Sciatic nerve (tissue), 2 donors: ENCODE data around the gene EXD3. TPM values are rescaled to one million over a fixed set of nuclear protein-coding genes. Genes with fewer than 3 reads are reported as not detected.
"Not testable (repeated sequence)": the region's sequence is repeated elsewhere in the genome, so short reads cannot be mapped to it uniquely, and the experiment has no call there.

Source experiments
- ATAC-seq: fragments of 200-7000 bp; cut with Tn5 transposase; one replicate; pipeline ENCODE4 v1.9.1; 2020; ENCODE audit warnings: mild to moderate bottlenecking, moderate library complexity
- DNase-seq: peaks from one replicate; pipeline ENCODE4 v3.0.0-alpha.2; 2020; ENCODE audit warnings: low spot score
- intact Hi-C: fragments of 100-400 bp; cut with DNase I; formaldehyde crosslinking; loops from one replicate; pipeline ENCODE4 v1.14.2; 2022
- total RNA-seq: library from RNA; stranded (reverse); fragmentation: NEBNext Ultra II Directional; extraction: Animal tissue kit (Norgen Biotek cat#: 25700); gene quantifications from one replicate; pipeline ENCODE4 v1.2.1, GENCODE V29; 2021
- donor health status: DM: no; HTN: no; CAD: no.
- donor health status: DM: no; HTN: no; CAD: no.

The EXD3 gene
- total RNA-seq, 1 donor from 2014 or later: 48.1 TPM

DNA sequence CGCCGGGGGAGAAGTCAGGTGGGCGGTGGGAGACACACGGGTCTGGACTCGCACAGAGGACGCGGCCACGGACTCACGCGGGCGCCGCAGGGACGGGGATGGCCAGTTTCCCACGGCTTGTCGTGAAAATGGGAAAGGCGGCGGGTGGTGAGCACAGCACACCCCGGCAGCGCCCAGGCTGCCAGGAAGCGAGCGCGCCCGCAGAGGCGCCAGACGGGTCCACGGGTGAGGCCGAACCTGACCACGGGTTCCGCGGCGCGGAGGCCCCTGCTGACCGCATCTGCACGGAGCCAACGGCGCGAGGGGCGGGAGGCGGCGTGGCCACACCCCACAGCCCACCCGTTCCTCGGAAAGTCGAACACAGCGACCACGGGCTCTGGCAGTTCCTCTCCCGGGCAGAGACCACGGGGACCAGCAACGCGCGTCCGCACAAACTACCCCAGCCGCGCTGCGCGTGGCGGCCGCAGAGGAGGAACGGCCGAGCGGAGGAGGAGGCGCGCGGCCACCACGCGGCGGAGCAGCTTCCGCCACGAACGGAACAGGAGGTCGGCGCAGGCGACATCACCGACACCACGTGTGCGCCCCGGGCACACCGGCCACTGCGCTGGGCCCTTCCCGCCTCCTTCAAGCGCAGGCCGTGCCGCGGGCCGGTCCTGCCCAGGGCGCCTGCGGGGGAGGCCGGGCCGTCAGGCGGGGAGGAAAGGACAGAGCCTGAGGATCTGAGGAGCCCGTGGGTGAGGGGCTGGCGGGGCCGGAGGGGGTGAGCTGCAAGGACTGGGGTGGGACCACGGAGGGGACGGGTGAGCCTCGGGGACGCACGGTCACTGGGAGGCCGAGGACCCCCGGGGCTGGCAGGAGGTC, 5.6 kb downstream of the EXD3 start:
- ATAC-seq (peak; percentile 49), DNase-seq (no peak)
- intact Hi-C loops: no loop called here

DNA sequence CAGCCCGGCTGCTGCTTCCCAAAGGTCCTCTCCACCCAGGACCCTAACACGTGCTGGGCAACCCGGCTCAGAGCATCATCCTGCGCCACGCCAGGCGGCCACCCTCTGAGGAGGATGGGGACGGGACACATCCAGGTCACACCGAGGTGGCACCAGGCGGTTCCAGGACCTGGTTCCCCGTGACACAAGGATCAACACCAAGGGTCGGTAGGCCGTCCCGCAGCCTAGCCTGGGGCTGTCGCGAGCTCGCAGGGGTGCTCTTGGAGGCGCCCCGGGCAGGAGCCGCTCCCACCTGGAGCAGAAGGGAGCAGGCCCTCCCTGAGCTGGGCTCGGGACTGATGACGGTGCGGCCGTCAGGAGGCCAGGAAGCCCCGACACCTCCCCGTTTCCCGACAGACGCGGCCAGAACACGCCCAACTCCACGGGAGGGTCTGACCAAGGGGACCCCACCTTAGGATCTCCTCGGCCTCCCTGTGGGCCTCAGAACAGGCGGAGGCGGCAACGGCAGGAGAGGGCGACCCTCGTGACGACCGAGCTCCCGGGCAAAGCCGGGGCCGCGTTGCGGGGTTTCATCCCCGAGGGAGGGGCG, 6.3 kb downstream of the EXD3 start:
- intact Hi-C loops: no loop called here
- no peak for DNase-seq
- ATAC-seq: no peak

GRCh38 chr9:137416006-137416562, 6.9 kb downstream of the EXD3 start:
- intact Hi-C loops: no loop called here
- ATAC-seq (no peak), DNase-seq (no peak)

- ATAC-seq (no peak), DNase-seq (no peak)
- intact Hi-C loops: no loop called here
Observed at GRCh38 chr9:137415451-137415850, 7.5 kb downstream of the EXD3 start.

DNA sequence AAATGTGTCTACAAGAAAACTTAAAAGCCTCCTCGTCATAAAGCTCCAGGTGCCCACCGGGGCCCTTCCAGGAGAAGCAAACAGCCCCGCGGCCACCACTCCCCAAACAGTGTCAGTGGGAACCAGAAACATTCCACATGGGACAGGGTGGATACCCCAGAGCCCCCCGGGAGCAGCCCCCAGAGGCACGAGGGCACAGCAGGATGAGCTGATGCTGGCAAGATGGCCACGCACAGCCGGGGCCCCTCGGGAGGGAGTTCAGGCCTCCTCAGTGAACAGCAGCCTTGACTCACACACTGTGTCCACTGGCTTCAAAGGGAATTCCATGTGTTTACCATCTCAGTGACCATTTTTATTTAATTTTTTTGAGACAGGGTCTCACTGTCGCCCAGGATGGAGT, 10.5 kb downstream of the EXD3 start:
- intact Hi-C loops: no loop called here
- no peak for ATAC-seq
- no peak for DNase-seq

GRCh38 chr9:137411645-137412380, 11.1 kb downstream of the EXD3 start:
- intact Hi-C loops: no loop called here
- peak; percentile 54 for ATAC-seq
- DNase-seq: peak; percentile 81

- ATAC-seq: no peak
- DNase-seq: no peak
- intact Hi-C loops: no loop called here
Observed at GRCh38 chr9:137411260-137411644, 11.7 kb downstream of the EXD3 start.

- intact Hi-C loops: no loop called here
- ATAC-seq (no peak), DNase-seq (no peak)
Observed at GRCh38 chr9:137410891-137411249, 12.1 kb downstream of the EXD3 start.

DNA sequence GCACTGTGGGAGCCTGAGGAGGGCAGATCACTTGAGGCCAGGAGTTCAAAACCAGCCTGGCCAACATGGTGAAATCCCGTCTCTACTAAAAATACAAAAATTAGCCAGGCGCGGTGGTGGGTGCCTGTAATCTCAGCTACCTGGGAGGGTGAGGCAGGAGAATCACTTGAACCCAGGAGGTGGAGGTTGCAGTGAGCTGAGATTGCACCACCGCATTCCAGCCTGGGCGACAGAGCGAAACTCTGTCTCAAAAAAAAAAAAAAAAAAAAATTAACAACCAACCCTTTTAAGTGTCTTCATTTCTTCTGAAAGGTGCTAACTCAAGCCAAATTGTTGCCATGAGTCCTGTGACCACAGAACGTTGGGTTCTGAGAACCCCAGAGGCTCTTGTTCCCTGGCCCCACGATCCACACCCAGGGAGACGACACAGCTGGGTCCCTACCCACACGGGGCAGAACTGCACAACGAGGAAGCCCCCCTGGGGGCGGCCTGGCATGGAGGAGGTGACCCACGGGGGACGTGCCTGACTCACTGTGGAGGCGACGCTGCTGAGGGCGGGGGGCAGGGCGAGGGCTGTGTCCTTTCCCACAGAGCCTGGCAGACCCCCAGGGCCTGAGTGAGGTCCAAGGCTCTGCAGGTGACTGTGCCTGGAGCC, 12.6 kb downstream of the EXD3 start:
- ATAC-seq, DNase-seq, intact Hi-C loops: not testable (repeated sequence)

- no peak for ATAC-seq
- intact Hi-C loops: loop anchor here (5.0 kb wide), 1 partner anchor 107 kb away; the partner anchor contains the start of gene NRARP
- DNase-seq: no peak
Observed at GRCh38 chr9:137409515-137409914, 13.4 kb downstream of the EXD3 start.

- no peak for DNase-seq
- ATAC-seq: no peak
- intact Hi-C loops: loop anchor here (5.0 kb wide), 1 partner anchor 107 kb away; the partner anchor contains the start of gene NRARP
Observed at GRCh38 chr9:137408651-137409405, 14.1 kb downstream of the EXD3 start.

DNA sequence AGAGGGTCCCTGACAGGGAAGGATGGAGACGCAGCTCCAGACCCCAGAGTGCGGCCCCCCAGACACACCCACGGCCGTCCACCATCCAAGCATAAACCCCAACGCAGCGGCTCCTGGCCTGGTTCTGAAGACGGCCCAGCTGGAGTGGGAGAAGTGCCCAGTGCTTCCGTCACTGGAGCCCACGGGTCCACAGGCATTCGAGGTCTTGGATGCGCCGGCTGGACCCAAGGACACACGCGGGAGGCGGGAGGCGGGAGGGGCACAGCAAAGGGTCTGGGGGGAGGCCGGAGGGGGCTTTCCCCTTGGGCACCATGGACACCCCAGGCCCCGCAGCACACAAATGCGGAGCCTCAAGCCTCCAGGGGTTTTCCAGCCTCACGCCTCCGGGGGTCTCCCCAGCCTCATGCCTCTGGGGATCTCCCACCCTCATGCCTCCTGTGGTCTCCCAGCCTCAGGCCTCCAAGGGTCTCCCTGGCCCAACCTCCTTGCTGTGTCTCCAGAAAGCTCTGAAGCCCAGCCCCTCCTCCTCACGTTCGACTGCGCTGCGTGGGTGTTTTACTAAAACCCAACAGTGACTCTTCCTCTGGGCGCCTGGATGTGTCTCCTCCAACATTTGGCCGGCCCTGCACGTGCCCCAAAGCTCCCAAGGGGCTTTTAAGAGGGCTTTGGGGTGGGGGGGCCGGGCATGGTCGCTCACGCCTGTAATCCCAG, 15.2 kb downstream of the EXD3 start:
- ATAC-seq (peak; percentile 80), DNase-seq (no peak)
- intact Hi-C loops: loop anchor here (5.0 kb wide), 1 partner anchor 105 kb away; the partner anchor contains the start of gene NRARP

GRCh38 chr9:137406876-137407589, 15.9 kb downstream of the EXD3 start:
- intact Hi-C loops: loop anchor here (5.0 kb wide), 1 partner anchor 105 kb away; the partner anchor contains the start of gene NRARP
- DNase-seq (no peak), ATAC-seq (peak; percentile 74)

DNA sequence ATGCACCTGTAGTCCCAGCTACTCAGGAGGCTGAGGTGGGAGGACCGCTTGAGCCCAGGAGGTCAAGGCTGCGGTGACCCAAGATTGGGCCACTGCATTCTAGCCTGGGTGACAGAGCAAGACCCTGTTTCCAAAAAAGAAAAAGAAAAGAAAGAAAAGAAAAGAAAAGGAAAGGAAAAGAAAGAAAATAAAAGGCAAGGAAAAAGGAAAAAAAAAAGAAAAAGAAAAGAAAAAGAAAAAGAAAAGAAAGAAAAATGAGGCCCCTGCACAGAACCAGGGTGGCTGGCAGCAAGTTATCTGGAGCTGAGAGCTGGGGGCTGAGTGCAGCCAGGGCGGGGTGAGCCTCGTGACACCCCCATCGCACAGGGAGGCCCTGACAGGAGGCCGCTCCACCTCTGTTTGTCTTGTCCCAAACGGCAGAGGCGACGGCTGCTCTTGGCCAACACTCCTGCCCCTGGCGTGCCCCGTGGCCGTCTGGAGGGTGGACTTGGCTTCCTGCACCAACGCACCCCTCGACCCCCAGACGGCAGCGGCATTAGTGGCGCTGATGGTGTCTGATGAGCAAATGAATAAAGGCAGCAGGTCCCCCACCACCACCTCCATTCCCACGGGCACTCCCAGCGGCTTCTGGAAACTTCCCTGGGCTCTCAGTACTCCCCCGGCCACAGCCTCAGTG, 16.7 kb downstream of the EXD3 start:
- no peak for ATAC-seq
- no peak for DNase-seq
- intact Hi-C loops: loop anchor here (5.0 kb wide), 1 partner anchor 104 kb away; the partner anchor contains the start of gene NRARP

DNA sequence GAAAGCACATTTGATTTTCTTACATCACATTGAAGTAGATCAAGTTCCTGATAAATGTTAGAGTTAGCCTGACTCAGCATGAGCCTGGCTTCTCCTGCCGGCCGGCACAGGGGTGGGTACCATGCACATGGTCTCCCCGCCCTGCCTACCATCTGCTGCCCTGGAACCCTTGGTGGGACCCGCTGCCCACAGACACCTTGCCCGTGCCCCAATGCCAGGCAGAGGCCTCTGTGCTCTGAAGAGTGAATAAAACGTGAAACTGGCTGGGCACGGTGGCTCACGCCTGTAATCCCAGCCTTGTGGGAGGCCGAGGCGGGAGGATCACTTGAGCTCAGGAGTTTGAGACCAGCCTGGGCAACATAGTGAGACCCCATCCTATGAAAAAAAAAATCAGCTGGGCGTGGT, 17.3 kb downstream of the EXD3 start:
- ATAC-seq (no peak), DNase-seq (no peak)

GRCh38 chr9:137404961-137405567, 17.9 kb downstream of the EXD3 start:
- intact Hi-C loops: loop anchor here (5.0 kb wide), 1 partner anchor 103 kb away; the partner anchor contains the start of gene NRARP
- no peak for ATAC-seq

More for the DNA sequence above, 17.3 kb downstream of the EXD3 start:
- intact Hi-C loops: loop anchor here (5.0 kb wide), 1 partner anchor 103 kb away; the partner anchor contains the start of gene NRARP

More at GRCh38 chr9:137404961-137405567, 17.9 kb downstream of the EXD3 start:
- no peak for DNase-seq
